Measurements from ENCODE around the gene LRRC74B. TPM values are rescaled to one million over a fixed set of nuclear protein-coding genes. Genes with fewer than 3 reads are reported as not detected.
"Not testable (repeated sequence)": the region's sequence is repeated elsewhere in the genome, so short reads cannot be mapped to it uniquely, and the experiment has no call there.

LRRC74B gene
- total and polyA plus RNA-seq, 4 donors: 0.97 to 9.0 (median 2.3) TPM

DNA sequence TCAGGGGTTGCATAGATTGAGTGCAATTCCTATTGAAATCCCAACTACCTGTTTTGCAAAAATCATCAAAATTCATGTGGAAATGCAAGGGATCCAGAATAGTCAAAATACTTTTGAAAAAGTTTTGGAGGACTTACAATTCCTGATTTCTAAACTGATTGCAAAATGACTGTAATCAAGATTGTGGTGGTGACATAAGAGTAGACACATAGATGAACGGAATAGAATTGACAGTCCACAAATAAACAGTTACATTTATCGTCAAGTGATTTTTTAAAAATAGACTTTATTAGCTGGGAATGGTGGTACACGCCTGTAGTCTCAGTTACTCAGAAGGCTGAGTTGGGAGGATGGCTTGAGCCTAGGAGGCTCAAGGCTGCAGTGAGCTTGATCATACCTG lies 10.8 kb upstream of the LRRC74B start:
- H3K4me3 ChIP-seq: no peak overlapping the region
- no peak for TF ChIP-seq CTCF (IDR thresholded peaks at IDR 0.05; ENCODE audit: control extremely low read depth, extremely low read depth)
- H3K4me1 ChIP-seq (ENCODE audit: control insufficient read depth in 5 of 5, insufficient read depth in 5 of 5, low read length in 5 of 5): peaks cover 0 to 16% (median 2%) of the 10 kb centered on the region in 5 donors
- no peak overlapping the region for H3K9ac ChIP-seq (ENCODE audit: insufficient read depth in 1 of 2, low read length in 2 of 2)
- H3K27ac ChIP-seq (ENCODE audit: low read depth in 1 of 2, low read length in 1 of 2): no peak overlapping the region
- H3K9me3 ChIP-seq (ENCODE audit: control insufficient read depth in 4 of 4, insufficient read depth in 3 of 4, low read length in 3 of 4): no peaks in the 10 kb centered on the region
- H3K27me3 ChIP-seq (ENCODE audit: control insufficient read depth in 3 of 3, insufficient read depth in 3 of 3, low read length in 2 of 3): peaks cover 0 to 9% (median 0%) of the 10 kb centered on the region in 3 donors
- no peak for ATAC-seq (ENCODE audit: insufficient read depth, low FRiP score)
- no peaks in the 10 kb centered on the region for H3K36me3 ChIP-seq (ENCODE audit: control insufficient read depth in 4 of 4, insufficient read depth in 4 of 4, low read length in 4 of 4)
- no peak for DNase-seq
- 75 to 88% methylated on average over 3 of the region's 3 CpGs for WGBS, 2 donors

DNA sequence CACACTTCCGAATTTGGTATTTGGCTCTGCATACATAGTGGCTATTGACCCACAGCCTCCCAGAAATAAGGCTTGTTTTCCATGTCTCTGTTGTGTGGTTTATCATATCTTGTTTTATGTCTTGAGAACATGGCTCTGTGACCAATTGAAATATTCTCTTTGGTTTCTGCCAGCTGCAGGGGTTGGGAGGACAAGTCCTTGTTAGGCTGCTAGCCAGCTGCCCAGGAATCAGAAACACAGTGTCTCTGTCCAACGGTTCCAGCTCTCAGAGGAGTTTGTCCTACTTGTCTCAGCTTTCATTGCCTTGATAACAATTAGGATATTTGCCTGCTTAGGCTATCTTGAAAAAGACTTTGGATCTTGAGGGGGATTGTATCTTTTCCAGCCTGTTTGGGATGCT lies 7.3 kb upstream of the LRRC74B start:
- WGBS, 2 donors: 45 to 57% methylated on average over 2 of the region's 2 CpGs
- DNase-seq (peak; percentile 34 to 66 (median 53)), ATAC-seq (ENCODE audit: insufficient read depth, low FRiP score) (no peak)
- Histone ChIP-seq H3K27ac (ENCODE audit: low read depth in 1 of 2, low read length in 1 of 2) (peak overlapping the region in 1 of 2 donors; percentile 29), H3K9ac (ENCODE audit: insufficient read depth in 1 of 2, low read length in 2 of 2) (peak overlapping the region in 1 of 2 donors; percentile 8), H3K36me3 (ENCODE audit: control insufficient read depth in 4 of 4, insufficient read depth in 4 of 4, low read length in 4 of 4) (no peaks in the 10 kb centered on the region), H3K9me3 (ENCODE audit: control insufficient read depth in 4 of 4, insufficient read depth in 3 of 4, low read length in 3 of 4) (no peaks in the 10 kb centered on the region), H3K4me3 (no peak overlapping the region), H3K27me3 (ENCODE audit: control insufficient read depth in 3 of 3, insufficient read depth in 3 of 3, low read length in 2 of 3) (no peaks in the 10 kb centered on the region), H3K4me1 (ENCODE audit: control insufficient read depth in 5 of 5, insufficient read depth in 5 of 5, low read length in 5 of 5) (peaks cover 0 to 16% (median 2%) of the 10 kb centered on the region in 5 donors)
- TF ChIP-seq CTCF (IDR thresholded peaks at IDR 0.05; ENCODE audit: control extremely low read depth, extremely low read depth): no peak

GRCh38 chr22:21039158-21039557 lies 6.6 kb upstream of the LRRC74B start:
- H3K4me1 ChIP-seq (ENCODE audit: control insufficient read depth in 5 of 5, insufficient read depth in 5 of 5, low read length in 5 of 5): peaks cover 0 to 16% (median 2%) of the 10 kb centered on the region in 5 donors
- WGBS, 2 donors: 93 to 95% methylated on average over 5 of the region's 5 CpGs
- not testable (repeated sequence) for H3K27me3 ChIP-seq (ENCODE audit: control insufficient read depth in 3 of 3, insufficient read depth in 3 of 3, low read length in 2 of 3); H3K9ac ChIP-seq (ENCODE audit: insufficient read depth in 1 of 2, low read length in 2 of 2); ATAC-seq (ENCODE audit: insufficient read depth, low FRiP score); H3K36me3 ChIP-seq (ENCODE audit: control insufficient read depth in 4 of 4, insufficient read depth in 4 of 4, low read length in 4 of 4); DNase-seq; H3K4me3 ChIP-seq; H3K9me3 ChIP-seq (ENCODE audit: control insufficient read depth in 4 of 4, insufficient read depth in 3 of 4, low read length in 3 of 4); H3K27ac ChIP-seq (ENCODE audit: low read depth in 1 of 2, low read length in 1 of 2)

GRCh38 chr22:21041937-21042336 lies 3.8 kb upstream of the LRRC74B start:
- no peaks in the 10 kb centered on the region for H3K36me3 ChIP-seq (ENCODE audit: control insufficient read depth in 4 of 4, insufficient read depth in 4 of 4, low read length in 4 of 4)
- peaks cover 0 to 29% (median 6%) of the 10 kb centered on the region in 5 donors for H3K4me1 ChIP-seq (ENCODE audit: control insufficient read depth in 5 of 5, insufficient read depth in 5 of 5, low read length in 5 of 5)
- WGBS, 2 donors: 76 to 84% methylated on average over 4 of the region's 4 CpGs
- H3K9ac ChIP-seq (ENCODE audit: insufficient read depth in 1 of 2, low read length in 2 of 2): no peak overlapping the region
- DNase-seq: no peak
- no peaks in the 10 kb centered on the region for H3K27me3 ChIP-seq (ENCODE audit: control insufficient read depth in 3 of 3, insufficient read depth in 3 of 3, low read length in 2 of 3)
- no peak overlapping the region for H3K27ac ChIP-seq (ENCODE audit: low read depth in 1 of 2, low read length in 1 of 2)
- no peaks in the 10 kb centered on the region for H3K9me3 ChIP-seq (ENCODE audit: control insufficient read depth in 4 of 4, insufficient read depth in 3 of 4, low read length in 3 of 4)
- no peak for TF ChIP-seq CTCF (IDR thresholded peaks at IDR 0.05; ENCODE audit: control extremely low read depth, extremely low read depth)
- no peak for ATAC-seq (ENCODE audit: insufficient read depth, low FRiP score)
- no peak overlapping the region for H3K4me3 ChIP-seq
